KMS-11 (cell line): ENCODE data around the gene MEGF11.

ENCODE experiments used
- H2AFZ ChIP-seq: fragments of 200-600 bp; sonication (generic); 2 replicates; pipeline ENCODE4 v1.6.1; 2016; ENCODE audit warnings: antibody characterized with exemption, mixed run types, low read depth
- H3K27ac ChIP-seq: fragments of 200-600 bp; sonication (generic); 2 replicates; pipeline ENCODE4 v1.6.1; 2016; ENCODE audit warnings: mild to moderate bottlenecking, mixed run types
- H3K27me3 ChIP-seq: fragments of 200-600 bp; sonication (generic); 2 replicates; pipeline ENCODE4 v1.6.1; 2017; ENCODE audit warnings: mild to moderate bottlenecking, low read depth, mixed run types, moderate library complexity; ENCODE audit not compliant: insufficient read depth
- H3K36me3 ChIP-seq: fragments of 200-600 bp; sonication (generic); 2 replicates; pipeline ENCODE4 v1.6.1; 2017; ENCODE audit warnings: mild to moderate bottlenecking, mixed run types; ENCODE audit not compliant: insufficient read depth
- H3K4me1 ChIP-seq: fragments of 200-600 bp; sonication (generic); 2 replicates; pipeline ENCODE4 v1.6.1; 2016; ENCODE audit warnings: mild to moderate bottlenecking, low read depth, mixed run types; ENCODE audit not compliant: poor library complexity, severe bottlenecking
- H3K4me2 ChIP-seq: fragments of 200-600 bp; sonication (generic); 2 replicates; pipeline ENCODE4 v1.7.0; 2016; ENCODE audit warnings: mild to moderate bottlenecking, mixed run types
- H3K4me3 ChIP-seq: fragments of 200-600 bp; sonication (generic); IDR thresholded peaks from 2 replicates; pipeline ENCODE4 v1.6.1; 2017; ENCODE audit warnings: low read depth, low read length, mixed read lengths; ENCODE audit not compliant: insufficient read depth
- H3K79me2 ChIP-seq: fragments of 200-600 bp; sonication (generic); 2 replicates; pipeline ENCODE4 v1.6.1; 2016; ENCODE audit warnings: low read depth, mixed run types; ENCODE audit not compliant: insufficient read depth
- H3K9ac ChIP-seq: fragments of 200-600 bp; sonication (generic); 2 replicates; pipeline ENCODE4 v1.6.1; 2016; ENCODE audit warnings: mild to moderate bottlenecking, mixed run types
- H4K20me1 ChIP-seq: fragments of 200-600 bp; sonication (generic); 2 replicates; pipeline ENCODE4 v1.6.1; 2016; ENCODE audit warnings: mild to moderate bottlenecking, mixed run types; ENCODE audit not compliant: insufficient read depth
- CTCF ChIP-seq: fragments of 200-600 bp; sonication (generic); conservative IDR thresholded peaks from 2 replicates; pipeline ENCODE4 v1.6.1; 2017; ENCODE audit warnings: low read depth, mild to moderate bottlenecking, antibody characterized with exemption, low read length, moderate library complexity, mixed read lengths

Gene MEGF11

GRCh38 chr15:66148187-66148586 lies 105.4 kb downstream of the MEGF11 start:
- no peak overlapping the region for H3K9ac ChIP-seq
- no peaks in the 10 kb centered on the region for H4K20me1 ChIP-seq
- H2AFZ ChIP-seq = no peak overlapping the region
- H3K4me1 ChIP-seq = no peaks in the 10 kb centered on the region
- TF ChIP-seq CTCF = no peak
- H3K27me3 ChIP-seq = no peaks in the 10 kb centered on the region
- no peak overlapping the region for H3K27ac ChIP-seq
- H3K36me3 ChIP-seq = no peaks in the 10 kb centered on the region
- H3K4me3 ChIP-seq = no peak overlapping the region
- H3K79me2 ChIP-seq = no peaks in the 10 kb centered on the region
- H3K4me2 ChIP-seq = no peak overlapping the region

GRCh38 chr15:66147440-66147839 lies 106.1 kb downstream of the MEGF11 start:
- no peaks in the 10 kb centered on the region for H4K20me1 ChIP-seq
- no peak overlapping the region for H2AFZ ChIP-seq
- H3K36me3 ChIP-seq = no peaks in the 10 kb centered on the region
- no peaks in the 10 kb centered on the region for H3K4me1 ChIP-seq
- no peaks in the 10 kb centered on the region for H3K27me3 ChIP-seq
- no peaks in the 10 kb centered on the region for H3K79me2 ChIP-seq
- TF ChIP-seq CTCF = no peak
- H3K9ac ChIP-seq = no peak overlapping the region
- H3K27ac ChIP-seq = no peak overlapping the region
- H3K4me3 ChIP-seq = no peak overlapping the region
- H3K4me2 ChIP-seq = no peak overlapping the region

- H3K4me2 ChIP-seq = no peak overlapping the region
- no peaks in the 10 kb centered on the region for H4K20me1 ChIP-seq
- no peak overlapping the region for H3K9ac ChIP-seq
- TF ChIP-seq CTCF = no peak
- no peak overlapping the region for H3K27ac ChIP-seq
- no peak overlapping the region for H3K4me3 ChIP-seq
- H2AFZ ChIP-seq = no peak overlapping the region
- no peaks in the 10 kb centered on the region for H3K36me3 ChIP-seq
- H3K4me1 ChIP-seq = no peaks in the 10 kb centered on the region
- H3K27me3 ChIP-seq = no peaks in the 10 kb centered on the region
- H3K79me2 ChIP-seq = no peaks in the 10 kb centered on the region
Observed at GRCh38 chr15:66145726-66146182, 107.8 kb downstream of the MEGF11 start.

GRCh38 chr15:66144978-66145725 lies 108.4 kb downstream of the MEGF11 start:
- H3K27ac ChIP-seq = no peak overlapping the region
- TF ChIP-seq CTCF = no peak
- H3K4me1 ChIP-seq = no peaks in the 10 kb centered on the region
- no peak overlapping the region for H2AFZ ChIP-seq
- no peaks in the 10 kb centered on the region for H3K27me3 ChIP-seq
- H3K4me2 ChIP-seq = no peak overlapping the region
- H3K4me3 ChIP-seq = no peak overlapping the region
- no peaks in the 10 kb centered on the region for H4K20me1 ChIP-seq
- no peaks in the 10 kb centered on the region for H3K79me2 ChIP-seq
- no peaks in the 10 kb centered on the region for H3K36me3 ChIP-seq
- H3K9ac ChIP-seq = no peak overlapping the region
